HL-60/S4 treated with retinoic acid at 250 ng/mL for 4 days and 3 days (cell line): Measurements from ENCODE around the gene ABCA3.

ENCODE experiments used
- in situ Hi-C: fragments of 300-500 bp; cut with MboI; formaldehyde crosslinking; loops from 2 replicates; pipeline ENCODE4 v1.7.0; 2022; ENCODE audit warnings: low sequenced_read_pairs

Gene ABCA3

GRCh38 chr16:2358811-2359210, 18.3 kb upstream of the ABCA3 start:
- in situ Hi-C loops = no loop called here

DNA sequence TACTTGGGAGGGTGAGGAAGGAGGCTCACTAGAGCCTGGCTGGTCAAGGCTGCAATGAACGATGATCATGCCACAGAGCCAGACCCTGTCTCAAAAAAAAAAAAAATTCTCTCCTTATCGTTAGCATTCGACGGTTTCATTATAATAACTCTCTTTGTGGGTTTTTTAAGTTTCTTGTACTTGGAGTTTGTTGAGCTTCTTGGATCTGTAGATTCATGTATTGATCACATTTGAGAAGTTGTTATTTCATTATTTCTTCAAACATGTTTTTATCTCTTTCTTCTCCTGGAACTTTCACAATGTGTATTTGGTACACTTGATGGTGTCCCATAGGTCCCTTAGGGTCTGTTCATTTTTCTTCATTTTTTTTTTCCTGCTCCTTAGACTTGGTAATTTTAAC, 16.8 kb upstream of the ABCA3 start:
- in situ Hi-C loops = no loop called here

- in situ Hi-C loops = no loop called here
These were observed 10.0 kb upstream of the ABCA3 start for GRCh38 chr16:2350500-2350899.

- in situ Hi-C loops = no loop called here
These were observed 2.7 kb upstream of the ABCA3 start for GRCh38 chr16:2343211-2343610.

- in situ Hi-C loops = no loop called here
These were observed 1.2 kb upstream of the ABCA3 start for GRCh38 chr16:2341456-2342447.

DNA sequence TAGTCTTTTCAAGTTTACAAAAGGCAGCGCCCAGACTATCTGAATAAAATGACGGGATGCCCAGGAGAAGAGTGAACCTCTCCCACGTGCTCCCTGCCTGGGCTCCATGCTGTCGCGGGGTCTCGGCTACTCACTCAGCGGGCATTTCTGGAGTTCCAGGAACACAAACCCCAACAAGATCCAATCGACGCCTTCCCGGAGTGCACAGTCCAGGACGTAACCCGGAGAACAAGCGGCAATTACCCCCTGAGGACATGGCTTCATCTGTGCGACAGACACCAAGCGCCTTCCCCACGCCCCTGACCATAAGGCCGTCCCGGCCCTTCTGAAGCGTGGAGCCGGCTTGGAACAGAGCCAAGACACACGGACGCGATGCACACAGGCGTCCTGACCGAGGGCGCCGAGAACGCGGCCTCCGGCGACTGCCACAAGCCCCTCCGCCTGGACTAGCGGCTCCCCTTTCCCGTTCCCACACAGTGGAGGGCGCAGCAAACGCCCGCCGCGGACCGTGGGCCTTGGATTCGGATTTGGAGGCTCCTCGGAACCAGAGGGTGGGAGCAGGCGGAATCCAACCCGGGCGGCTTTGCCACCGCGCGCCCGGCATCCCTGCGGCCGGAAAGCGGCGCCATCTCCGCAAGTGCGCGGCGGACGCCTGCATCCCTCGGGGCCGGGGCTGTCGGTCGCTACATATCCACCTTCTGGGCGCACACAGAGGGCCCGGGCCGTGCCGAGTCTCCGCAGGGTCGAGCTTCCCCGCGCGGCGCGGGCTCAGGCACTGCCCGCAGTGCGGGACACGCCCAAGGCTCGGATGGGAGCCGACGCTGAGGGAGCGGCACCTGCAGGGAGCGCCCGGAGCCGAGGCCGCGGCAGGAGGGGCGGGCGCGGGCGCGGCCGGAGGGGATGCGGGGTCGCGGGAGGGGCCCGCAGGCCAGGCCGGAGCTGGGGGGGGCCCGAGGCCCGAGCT, 725 bp downstream of the ABCA3 start:
- in situ Hi-C loops = no loop called here

GRCh38 chr16:2337431-2338296, 2.9 kb downstream of the ABCA3 start:
- in situ Hi-C loops = no loop called here

- in situ Hi-C loops = no loop called here
These were observed 5.1 kb downstream of the ABCA3 start for GRCh38 chr16:2335286-2335895.

- in situ Hi-C loops = no loop called here
These were observed 6.7 kb downstream of the ABCA3 start for GRCh38 chr16:2333772-2334379.

GRCh38 chr16:2333231-2333630, 7.3 kb downstream of the ABCA3 start:
- in situ Hi-C loops = no loop called here

DNA sequence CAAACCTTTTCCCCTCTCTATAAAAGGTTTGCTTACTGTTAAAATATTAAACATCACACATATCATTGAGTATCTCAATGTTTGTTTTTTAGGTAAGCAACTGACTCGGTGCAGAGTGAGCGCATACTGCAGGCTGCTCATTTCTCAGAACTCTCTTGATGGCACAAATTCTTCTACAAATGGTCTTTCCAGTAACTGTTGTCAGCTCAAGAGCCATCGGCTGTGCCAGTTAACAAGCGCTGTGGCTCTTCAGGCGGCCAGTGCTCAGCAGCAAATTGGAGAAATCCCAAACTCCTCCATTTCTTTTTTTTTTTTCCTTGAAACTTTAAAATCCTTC, 8.6 kb downstream of the ABCA3 start:
- in situ Hi-C loops = no loop called here

GRCh38 chr16:2331199-2331930, 9.2 kb downstream of the ABCA3 start:
- in situ Hi-C loops = no loop called here

DNA sequence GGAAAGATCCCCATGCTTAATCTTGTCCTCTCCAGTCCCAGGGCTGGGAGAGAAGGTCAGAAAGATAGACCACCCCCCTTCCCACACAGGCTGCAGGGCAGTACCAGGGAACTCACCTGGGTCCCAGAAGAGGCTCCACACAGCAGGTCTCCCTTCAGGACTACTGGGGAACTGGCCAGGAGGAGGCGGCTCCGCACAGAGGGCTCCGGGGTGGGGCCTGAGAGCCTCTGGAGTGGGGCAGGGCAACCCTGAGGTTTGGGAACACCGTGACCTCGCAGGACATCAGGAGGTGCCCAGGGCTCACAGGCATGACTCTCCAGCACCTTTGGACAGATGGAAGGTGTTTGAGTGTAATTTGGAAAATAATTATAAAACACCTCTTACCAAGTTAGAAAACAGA, 11.0 kb downstream of the ABCA3 start:
- in situ Hi-C loops = no loop called here

DNA sequence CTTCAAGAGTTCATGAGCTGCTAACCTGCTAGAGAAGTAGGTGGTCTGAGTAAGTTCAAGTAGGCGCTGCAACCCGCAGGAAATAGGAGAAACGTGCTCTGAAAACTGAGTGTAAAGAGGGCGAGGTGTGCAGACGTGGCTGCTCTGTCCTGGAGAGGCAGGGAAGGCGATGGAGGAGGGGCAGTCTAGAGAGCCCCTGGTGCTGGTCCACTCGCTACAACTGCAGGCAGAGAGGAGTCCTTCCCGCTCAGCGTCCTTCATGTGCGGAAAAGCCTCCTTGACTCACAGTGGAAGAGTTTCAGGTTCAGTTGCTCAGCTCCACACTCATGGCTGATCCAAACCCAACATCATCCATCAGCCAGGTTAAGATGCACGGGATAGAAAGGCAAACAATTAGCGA, 12.1 kb downstream of the ABCA3 start:
- in situ Hi-C loops = no loop called here

GRCh38 chr16:2326191-2326590, 14.3 kb downstream of the ABCA3 start:
- in situ Hi-C loops = no loop called here

- in situ Hi-C loops = no loop called here
These were observed 14.7 kb downstream of the ABCA3 start for GRCh38 chr16:2325791-2326190.

- in situ Hi-C loops = no loop called here
These were observed 15.3 kb downstream of the ABCA3 start for GRCh38 chr16:2325181-2325580.

DNA sequence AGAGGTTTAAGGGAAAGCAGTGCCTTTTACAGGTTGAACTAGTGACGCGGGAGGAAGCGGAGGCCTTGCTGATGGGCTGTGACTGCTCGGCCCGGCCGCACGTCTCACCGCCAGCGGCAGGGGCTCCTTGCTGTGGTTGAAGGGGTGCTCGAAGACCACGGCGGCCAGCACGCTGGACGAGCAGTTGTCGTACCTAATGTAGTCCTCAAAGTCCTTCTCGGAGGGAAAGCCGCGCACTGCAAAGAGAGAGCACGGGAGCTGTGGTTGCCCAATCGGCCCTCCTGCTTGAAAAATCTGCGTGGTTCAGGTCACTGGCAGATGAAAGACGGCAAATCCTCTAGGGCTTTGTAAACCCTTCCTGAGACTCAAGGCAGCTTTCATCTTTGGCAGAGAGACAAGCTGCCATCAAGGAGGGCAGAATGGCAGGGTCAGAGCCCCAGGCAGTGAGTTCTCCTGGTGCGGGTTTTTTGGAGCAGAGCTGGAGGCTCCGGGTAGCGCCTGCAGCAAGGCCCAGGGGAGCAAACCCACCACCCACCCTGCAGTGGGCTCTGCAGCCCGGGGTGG, 16.1 kb downstream of the ABCA3 start:
- in situ Hi-C loops = no loop called here

- in situ Hi-C loops = no loop called here
These were observed 16.8 kb downstream of the ABCA3 start for GRCh38 chr16:2323701-2324100.
